GM18909 (cell line): ENCODE results near the gene OBSCN.
A peak's percentile ranks its signal among the peaks of the same experiment; 100 is the strongest.

Experiments used
- ATAC-seq: cut with Tn5 transposase; IDR thresholded peaks from one replicate; pipeline ENCODE4 v1.9.1; 2021; ENCODE audit warnings: mild to moderate bottlenecking; ENCODE audit not compliant: unreplicated experiment, poor library complexity

OBSCN gene

GRCh38 chr1:228405200-228405978, 197.5 kb downstream of the OBSCN start:
- no peak for ATAC-seq

GRCh38 chr1:228405979-228406228, 198.1 kb downstream of the OBSCN start:
- peak; percentile 5 for ATAC-seq

GRCh38 chr1:228407106-228408040, 199.5 kb downstream of the OBSCN start:
- no peak for ATAC-seq

GRCh38 chr1:228408041-228408868, 200.4 kb downstream of the OBSCN start:
- ATAC-seq = no peak

- no peak for ATAC-seq
These were observed 201.3 kb downstream of the OBSCN start for GRCh38 chr1:228408869-228409805.

- no peak for ATAC-seq
These were observed 202.2 kb downstream of the OBSCN start for GRCh38 chr1:228410015-228410414.

- no peak for ATAC-seq
These were observed 202.8 kb downstream of the OBSCN start for GRCh38 chr1:228410671-228411070.

- ATAC-seq = no peak
These were observed 203.3 kb downstream of the OBSCN start for GRCh38 chr1:228411121-228411520.

GRCh38 chr1:228411548-228412430, 203.9 kb downstream of the OBSCN start:
- ATAC-seq = no peak

GRCh38 chr1:228413241-228414010, 205.6 kb downstream of the OBSCN start:
- ATAC-seq = no peak

GRCh38 chr1:228414511-228415211, 206.8 kb downstream of the OBSCN start:
- no peak for ATAC-seq

- ATAC-seq = no peak
These were observed 207.4 kb downstream of the OBSCN start for GRCh38 chr1:228415221-228415620.

GRCh38 chr1:228415853-228416216, 208.0 kb downstream of the OBSCN start:
- no peak for ATAC-seq

- ATAC-seq = no peak
These were observed 208.5 kb downstream of the OBSCN start, which contains the start of gene TRIM17 for GRCh38 chr1:228416217-228416933. Gene TRIM17 (minus strand): TSS chr1:228416861. CDS start chr1:228415072, 1,789 bp downstream.

GRCh38 chr1:228417061-228417460, 209.2 kb downstream of the OBSCN start:
- no peak for ATAC-seq

GRCh38 chr1:228417483-228418203, 209.8 kb downstream of the OBSCN start:
- no peak for ATAC-seq
